ENCODE data around the gene FOXD3. TPM values are rescaled to one million over a fixed set of nuclear protein-coding genes. Genes with fewer than 3 reads are reported as not detected.

Gene FOXD3
- total RNA-seq, 1 donor from 2014 or later, result not detected

DNA sequence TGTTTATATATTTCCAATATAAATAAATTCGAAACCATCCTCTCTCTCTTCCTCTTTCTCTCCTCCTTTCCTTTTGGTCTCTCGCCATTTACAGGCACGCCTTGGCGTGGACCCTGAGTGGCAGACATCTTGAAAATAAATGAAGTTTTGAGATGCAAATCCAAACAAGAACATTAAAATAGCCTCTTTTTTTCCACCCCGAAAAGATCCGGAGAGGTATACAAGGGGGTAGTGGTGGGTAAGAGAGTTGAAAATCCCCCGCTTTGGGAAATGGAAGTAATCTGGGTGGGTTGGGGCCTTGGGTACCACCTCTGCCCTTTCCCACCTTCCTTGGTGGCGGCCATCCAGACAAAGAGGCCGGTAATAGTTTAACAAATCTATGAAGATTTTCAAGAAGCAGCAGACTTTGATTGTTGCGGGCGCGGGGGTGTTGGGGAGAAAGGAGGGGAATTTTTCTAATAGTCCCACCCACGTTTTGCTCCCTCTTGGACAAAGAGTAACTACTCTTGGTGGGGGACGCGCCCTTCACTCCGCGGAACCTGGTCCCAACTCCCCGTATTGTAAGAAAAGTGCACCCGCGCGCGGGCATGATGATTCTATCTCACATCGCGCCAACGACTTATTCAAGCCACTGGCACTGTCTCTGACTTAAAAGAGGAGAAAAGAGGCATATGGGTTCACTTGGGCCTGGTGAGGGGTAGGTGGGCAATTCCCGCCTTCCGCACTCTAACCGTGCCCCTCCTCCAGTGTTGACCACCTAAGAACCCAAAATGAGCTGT lies 4.0 kb upstream of the FOXD3 start:
- no peaks in the 10 kb centered on the region for H3K36me3 ChIP-seq (ENCODE audit: control insufficient read depth, insufficient read depth, low read length)
- peaks cover 85% of the 10 kb centered on the region for H3K27me3 ChIP-seq (ENCODE audit: control insufficient read depth, insufficient read depth, low read length)
- no peak overlapping the region for H3K4me3 ChIP-seq (ENCODE audit: low read depth, low read length)
- DNase-seq (ENCODE audit: low read depth), result no peak
- TF ChIP-seq, protein P1, sequence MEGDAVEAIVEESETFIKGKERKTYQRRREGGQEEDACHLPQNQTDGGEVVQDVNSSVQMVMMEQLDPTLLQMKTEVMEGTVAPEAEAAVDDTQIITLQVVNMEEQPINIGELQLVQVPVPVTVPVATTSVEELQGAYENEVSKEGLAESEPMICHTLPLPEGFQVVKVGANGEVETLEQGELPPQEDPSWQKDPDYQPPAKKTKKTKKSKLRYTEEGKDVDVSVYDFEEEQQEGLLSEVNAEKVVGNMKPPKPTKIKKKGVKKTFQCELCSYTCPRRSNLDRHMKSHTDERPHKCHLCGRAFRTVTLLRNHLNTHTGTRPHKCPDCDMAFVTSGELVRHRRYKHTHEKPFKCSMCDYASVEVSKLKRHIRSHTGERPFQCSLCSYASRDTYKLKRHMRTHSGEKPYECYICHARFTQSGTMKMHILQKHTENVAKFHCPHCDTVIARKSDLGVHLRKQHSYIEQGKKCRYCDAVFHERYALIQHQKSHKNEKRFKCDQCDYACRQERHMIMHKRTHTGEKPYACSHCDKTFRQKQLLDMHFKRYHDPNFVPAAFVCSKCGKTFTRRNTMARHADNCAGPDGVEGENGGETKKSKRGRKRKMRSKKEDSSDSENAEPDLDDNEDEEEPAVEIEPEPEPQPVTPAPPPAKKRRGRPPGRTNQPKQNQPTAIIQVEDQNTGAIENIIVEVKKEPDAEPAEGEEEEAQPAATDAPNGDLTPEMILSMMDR (IDR thresholded peaks at IDR 0.05; ENCODE audit: insufficient read depth, low read length, poor library complexity, severe bottlenecking), result no peak

DNA sequence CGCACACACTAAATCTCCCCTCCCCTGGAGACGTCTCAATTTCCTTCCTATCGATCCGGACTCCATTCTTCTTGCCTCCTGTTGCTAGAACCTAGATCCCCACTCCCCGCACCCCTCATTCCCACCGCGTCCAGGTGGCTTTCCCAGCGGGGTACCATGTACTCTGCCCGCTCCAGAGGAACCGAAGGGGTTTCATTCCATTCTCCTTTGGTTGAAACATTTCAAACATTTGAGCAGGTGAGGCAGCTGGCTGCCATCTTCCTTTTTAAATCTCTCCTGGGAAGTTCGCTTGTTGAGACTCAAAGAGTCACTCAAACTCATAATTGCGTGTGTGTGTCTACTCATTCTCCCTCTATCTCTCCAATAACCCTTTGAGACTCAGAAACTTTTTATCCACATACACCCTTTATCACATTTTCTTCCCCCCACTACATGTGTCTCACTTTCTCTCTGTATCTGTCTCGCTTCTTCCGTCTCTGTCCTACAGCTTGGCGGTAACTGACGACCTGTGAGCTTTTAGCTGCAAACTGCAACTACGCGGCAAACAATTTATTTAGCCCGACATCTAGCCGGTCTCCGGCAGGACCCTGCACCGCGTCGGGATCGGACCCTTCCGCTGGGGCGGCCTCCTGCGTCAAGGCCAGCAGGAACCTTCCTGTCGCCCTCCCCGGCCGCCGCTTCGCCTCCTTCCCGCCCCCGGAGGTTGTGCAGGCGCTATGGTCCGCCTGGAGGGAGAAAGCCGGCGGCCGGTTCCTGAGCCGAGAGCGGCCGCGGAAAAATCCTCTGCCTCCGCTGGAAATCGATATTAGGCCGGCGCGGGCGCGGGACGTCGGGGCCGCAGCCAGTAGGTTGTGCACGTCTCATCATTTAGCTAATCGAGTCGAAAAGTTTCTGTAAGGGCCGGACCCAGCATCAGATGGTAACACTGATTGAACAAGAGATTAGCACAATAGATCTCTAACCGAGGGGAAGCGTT lies 3.0 kb upstream of the FOXD3 start:
- H3K27me3 ChIP-seq (ENCODE audit: control insufficient read depth, insufficient read depth, low read length), result peaks cover 91% of the 10 kb centered on the region
- TF ChIP-seq, protein P1 (IDR thresholded peaks at IDR 0.05; ENCODE audit: insufficient read depth, low read length, poor library complexity, severe bottlenecking), result no peak
- DNase-seq (ENCODE audit: low read depth), result no peak
- no peak overlapping the region for H3K4me3 ChIP-seq (ENCODE audit: low read depth, low read length)
- no peaks in the 10 kb centered on the region for H3K36me3 ChIP-seq (ENCODE audit: control insufficient read depth, insufficient read depth, low read length)

DNA sequence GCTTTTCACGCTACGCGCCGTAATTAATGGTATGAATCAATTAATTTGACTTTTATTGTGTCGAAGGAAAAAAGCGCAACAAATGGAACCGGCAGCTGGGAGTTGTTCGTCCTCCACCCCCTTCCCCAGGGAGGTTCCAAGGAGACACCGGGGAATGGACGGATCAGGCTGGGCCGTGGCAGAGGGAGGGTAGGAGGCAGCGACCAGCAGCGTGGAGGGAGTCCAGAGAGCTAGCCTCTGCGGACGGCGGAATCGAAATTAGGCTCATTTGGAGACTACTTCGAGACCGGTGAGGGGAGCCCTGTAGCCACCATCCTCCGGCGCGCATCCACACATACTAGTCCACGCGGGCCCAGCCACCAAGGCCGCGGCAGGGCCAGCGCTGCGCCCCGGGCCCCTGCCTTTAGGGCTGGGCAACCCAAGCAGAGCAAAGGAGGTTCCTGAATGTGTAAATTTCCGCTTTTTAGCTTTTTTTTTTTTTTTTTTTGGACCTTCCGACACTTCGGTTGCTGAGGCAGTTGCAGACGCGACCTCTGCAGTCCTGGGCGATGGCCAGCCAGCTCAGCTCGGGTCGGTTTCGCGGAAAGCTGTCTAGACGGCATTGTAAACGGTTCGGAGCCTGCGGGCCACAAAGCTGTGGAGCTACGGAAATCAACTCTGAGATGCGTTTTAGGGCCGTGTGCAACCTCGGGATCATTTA lies 2.2 kb upstream of the FOXD3 start:
- peaks cover 90% of the 10 kb centered on the region for H3K27me3 ChIP-seq (ENCODE audit: control insufficient read depth, insufficient read depth, low read length)
- H3K36me3 ChIP-seq (ENCODE audit: control insufficient read depth, insufficient read depth, low read length), result no peaks in the 10 kb centered on the region
- TF ChIP-seq, protein P1 (IDR thresholded peaks at IDR 0.05; ENCODE audit: insufficient read depth, low read length, poor library complexity, severe bottlenecking), result no peak
- no peak overlapping the region for H3K4me3 ChIP-seq (ENCODE audit: low read depth, low read length)
- no peak for DNase-seq (ENCODE audit: low read depth)

DNA sequence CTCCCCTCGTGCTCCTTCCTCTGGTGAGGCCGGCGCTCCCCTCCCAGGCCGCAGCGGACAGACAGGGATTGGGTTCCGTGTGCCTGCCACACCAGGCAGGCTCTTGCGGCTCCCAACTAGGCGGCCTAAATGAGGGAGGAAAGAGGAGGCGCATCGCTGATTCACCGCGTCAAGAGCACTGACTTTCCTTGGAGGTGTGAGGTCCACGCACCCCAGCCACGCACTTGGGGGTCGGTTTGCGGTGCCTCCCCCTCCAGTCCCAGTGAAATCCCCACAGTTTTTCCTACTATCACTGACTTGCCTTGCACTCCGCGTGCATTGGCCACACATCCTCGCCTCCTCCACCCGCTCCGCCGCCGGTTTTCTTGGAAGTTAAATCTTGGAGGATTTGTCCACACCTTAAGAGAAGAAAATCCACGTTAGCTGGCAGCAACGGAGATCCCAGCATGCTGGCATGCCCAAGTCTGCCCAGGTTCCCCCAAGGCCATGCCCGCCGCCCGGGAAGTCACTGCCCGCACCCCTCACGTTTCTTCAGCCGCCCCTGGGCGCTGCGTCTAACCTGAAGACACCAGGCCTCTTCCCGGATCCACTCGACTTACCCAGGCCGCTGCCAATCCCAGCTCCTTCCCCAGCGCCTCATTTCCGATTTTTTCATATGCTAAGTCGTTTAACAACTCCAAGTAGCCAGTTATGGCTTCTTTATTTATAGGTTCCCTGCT lies 1.1 kb upstream of the FOXD3 start:
- H3K36me3 ChIP-seq (ENCODE audit: control insufficient read depth, insufficient read depth, low read length), result no peaks in the 10 kb centered on the region

DNA sequence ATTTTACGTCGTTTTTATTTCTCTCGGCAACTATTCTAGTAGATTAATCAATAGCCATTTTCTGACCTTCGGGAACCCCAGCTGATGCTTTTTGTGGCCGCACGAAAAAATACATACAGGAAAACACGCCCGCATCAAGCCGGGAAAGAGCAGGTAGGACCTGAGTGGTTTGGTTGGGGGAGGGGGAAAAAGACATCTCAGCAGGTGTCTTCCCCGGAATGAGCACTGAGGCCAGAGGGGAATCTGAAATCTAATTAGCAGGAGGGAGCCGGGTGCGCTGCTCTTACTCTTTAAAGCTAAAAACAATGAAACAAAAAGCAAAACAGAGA lies 618 bp upstream of the FOXD3 start:
- no peak overlapping the region for H3K4me3 ChIP-seq (ENCODE audit: low read depth, low read length)
- TF ChIP-seq, protein P1 (IDR thresholded peaks at IDR 0.05; ENCODE audit: insufficient read depth, low read length, poor library complexity, severe bottlenecking), result no peak
- H3K27me3 ChIP-seq (ENCODE audit: control insufficient read depth, insufficient read depth, low read length), result peaks cover 90% of the 10 kb centered on the region
- no peak for DNase-seq (ENCODE audit: low read depth)
- no peaks in the 10 kb centered on the region for H3K36me3 ChIP-seq (ENCODE audit: control insufficient read depth, insufficient read depth, low read length)

More for the DNA sequence above, 1.1 kb upstream of the FOXD3 start:
- TF ChIP-seq, protein P1 (IDR thresholded peaks at IDR 0.05; ENCODE audit: insufficient read depth, low read length, poor library complexity, severe bottlenecking), result no peak
- Histone ChIP-seq H3K27me3 (ENCODE audit: control insufficient read depth, insufficient read depth, low read length) (peaks cover 90% of the 10 kb centered on the region), H3K4me3 (ENCODE audit: low read depth, low read length) (no peak overlapping the region)
- DNase-seq (ENCODE audit: low read depth), result no peak
